Activated T-helper 1 cell treated with anti-CD3 and anti-CD28 coated beads, Interleukin-12 subunit alpha, Interleukin-12 subunit beta, Interleukin-2, Interleukin-4 antibody, amounts not matched to agents 30 ng/mL and 10 ng/mL and 1 ng/mL, durations not matched to agents 14 hours and 24 hours and 36 hours (primary cell): ENCODE measurements around the gene LHFPL3. TPM values are rescaled to one million over a fixed set of nuclear protein-coding genes. Genes with fewer than 3 reads are reported as not detected.
"Not testable (repeated sequence)": the region's sequence is repeated elsewhere in the genome, so short reads cannot be mapped to it uniquely, and the experiment has no call there.

Experiments used
- DNase-seq: peaks from one replicate; pipeline ENCODE4 v3.0.0; 2021; ENCODE audit warnings: low spot score
- H3K27ac Mint-ChIP-seq: one replicate; pipeline ENCODE4 v1.8.0; 2021; ENCODE audit warnings: mild to moderate bottlenecking, mixed read lengths
- H3K27me3 Mint-ChIP-seq: one replicate; pipeline ENCODE4 v1.8.0; 2022; ENCODE audit warnings: mild to moderate bottlenecking, moderate library complexity, mixed read lengths; ENCODE audit not compliant: insufficient read depth
- H3K36me3 Mint-ChIP-seq: one replicate; pipeline ENCODE4 v1.8.0; 2021; ENCODE audit warnings: low read depth, mixed read lengths
- H3K4me1 Mint-ChIP-seq: one replicate; pipeline ENCODE4 v1.8.0; 2021; ENCODE audit warnings: low read depth, mixed read lengths
- H3K4me3 Mint-ChIP-seq: one replicate; pipeline ENCODE4 v1.8.0; 2021; ENCODE audit warnings: mild to moderate bottlenecking, moderate library complexity, mixed read lengths
- H3K9me3 Mint-ChIP-seq: one replicate; pipeline ENCODE4 v1.8.0; 2021; ENCODE audit warnings: mixed read lengths
- intact Hi-C: fragments of 100-400 bp; cut with micrococcal nuclease; formaldehyde crosslinking; loops from one replicate; pipeline ENCODE4 v1.15.1; 2024
- total RNA-seq: library from RNA; stranded (reverse); gene quantifications from 2 replicates; pipeline ENCODE4 v1.2.3, GENCODE V29; 2022

Gene LHFPL3
- total RNA-seq = not detected in 2 replicates

DNA sequence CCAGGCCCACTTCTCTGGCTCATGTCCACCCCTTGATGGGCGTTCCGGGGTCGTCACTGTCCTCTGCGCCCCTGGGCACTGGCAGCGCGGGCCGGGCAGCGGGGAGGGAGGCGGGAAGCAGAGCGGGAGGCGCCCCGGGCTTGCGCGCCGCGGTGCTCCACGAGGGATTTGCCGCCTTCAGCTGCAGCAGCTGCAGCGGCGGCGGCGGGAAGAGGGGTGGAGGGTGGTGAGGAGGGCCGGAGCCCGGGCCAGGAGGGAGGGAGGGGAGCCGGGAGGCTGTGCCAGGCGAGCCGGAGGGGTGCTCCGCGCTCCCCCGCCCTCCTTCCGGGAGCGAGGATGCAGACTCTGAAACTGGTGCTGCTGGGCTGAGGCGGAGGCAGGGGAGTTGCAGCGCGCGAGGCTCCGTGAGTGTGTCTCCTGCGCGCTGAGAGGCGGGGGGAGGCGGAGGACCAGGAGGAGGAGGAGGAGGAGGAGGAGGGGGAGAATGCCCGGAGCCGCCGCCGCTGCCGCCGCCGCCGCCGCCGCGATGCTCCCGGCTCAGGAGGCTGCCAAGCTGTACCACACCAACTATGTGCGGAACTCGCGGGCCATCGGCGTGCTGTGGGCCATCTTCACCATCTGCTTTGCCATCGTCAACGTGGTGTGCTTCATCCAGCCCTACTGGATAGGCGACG is at the start of gene LHFPL3:
Gene LHFPL3 (plus strand): TSS at position 308 of the 674 bp plus-strand sequence.
- H3K4me1 Mint-ChIP-seq = peaks cover 8% of the 10 kb centered on the region
- intact Hi-C loops = no loop called here
- H3K4me3 Mint-ChIP-seq = peak within 1 kb of the TSS; percentile 49
- DNase-seq = no peak
- H3K27me3 Mint-ChIP-seq = peaks cover 42% of the 10 kb centered on the region
- no peak within 1 kb of the TSS for H3K27ac Mint-ChIP-seq
- H3K9me3 Mint-ChIP-seq = no peaks in the 10 kb centered on the region
- H3K36me3 Mint-ChIP-seq = no peaks in the 10 kb centered on the region

DNA sequence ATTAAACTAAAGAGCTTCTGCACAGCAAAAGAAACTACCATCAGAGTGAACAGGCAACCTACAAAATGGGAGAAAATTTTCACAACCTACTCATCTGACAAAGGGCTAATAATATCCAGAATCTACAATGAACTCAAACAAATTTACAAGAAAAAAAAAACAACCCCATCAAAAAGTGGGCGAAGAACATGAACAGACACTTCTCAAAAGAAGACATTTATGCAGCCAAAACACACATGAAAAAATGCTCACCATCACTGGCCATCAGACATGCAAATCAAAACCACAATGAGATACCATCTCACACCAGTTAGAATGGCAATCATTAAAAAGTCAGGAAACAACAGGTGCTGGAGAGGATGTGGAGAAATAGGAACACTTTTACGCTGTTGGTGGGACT is 46.7 kb upstream of the LHFPL3 start:
- intact Hi-C loops, H3K4me3 Mint-ChIP-seq: not testable (repeated sequence)

DNA sequence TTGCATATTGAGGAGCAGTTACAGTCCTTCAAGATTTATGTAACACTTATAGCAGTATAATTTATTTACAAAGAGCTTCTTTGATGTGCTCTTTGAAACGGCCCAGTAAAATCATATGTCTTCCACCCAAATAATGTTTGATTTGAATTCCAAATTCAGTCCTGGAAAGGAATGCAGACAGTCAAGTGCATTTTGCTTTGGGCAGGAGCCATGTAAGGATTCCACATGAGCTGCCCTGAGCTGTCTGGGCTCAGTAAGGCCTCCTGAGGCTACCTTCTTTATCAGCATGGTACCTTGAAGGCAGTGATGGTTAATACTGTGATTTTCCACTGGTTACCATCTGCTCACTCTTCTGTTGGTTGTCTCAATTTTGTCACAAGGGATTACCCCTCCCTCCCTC is 41.6 kb upstream of the LHFPL3 start:
- Mint-ChIP-seq H3K4me1 (no peaks in the 10 kb centered on the region), H3K27me3 (no peaks in the 10 kb centered on the region), H3K27ac (no peak overlapping the region), H3K36me3 (no peaks in the 10 kb centered on the region), H3K9me3 (no peaks in the 10 kb centered on the region), H3K4me3 (no peak overlapping the region)
- DNase-seq = no peak
- intact Hi-C loops = no loop called here

More for the DNA sequence above, 46.7 kb upstream of the LHFPL3 start:
- not testable (repeated sequence) for H3K4me1 Mint-ChIP-seq, H3K27ac Mint-ChIP-seq, H3K9me3 Mint-ChIP-seq, H3K27me3 Mint-ChIP-seq, H3K36me3 Mint-ChIP-seq, DNase-seq

DNA sequence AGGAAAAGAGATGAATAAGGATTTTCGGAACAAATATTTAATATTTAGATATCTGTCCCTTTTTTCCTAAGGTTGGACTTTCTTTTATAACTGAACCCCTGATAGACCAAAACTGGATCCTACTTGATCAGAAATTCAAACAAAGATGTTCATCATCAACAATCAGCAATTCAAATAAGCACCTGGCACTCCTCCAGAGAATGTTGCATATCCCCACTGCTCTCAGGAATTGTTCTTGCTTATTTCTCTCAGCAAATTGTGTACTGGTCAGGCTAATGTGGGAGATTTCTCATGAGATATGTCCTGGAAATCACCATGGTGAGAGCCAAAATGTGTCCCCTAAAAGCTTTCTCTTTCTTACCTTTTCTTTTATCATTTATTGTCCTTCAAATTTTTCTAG is 40.3 kb upstream of the LHFPL3 start:
- H3K4me3 Mint-ChIP-seq = no peak overlapping the region
- H3K4me1 Mint-ChIP-seq = no peaks in the 10 kb centered on the region
- no peak for DNase-seq
- intact Hi-C loops = no loop called here
- no peaks in the 10 kb centered on the region for H3K9me3 Mint-ChIP-seq
- no peak overlapping the region for H3K27ac Mint-ChIP-seq
- H3K27me3 Mint-ChIP-seq = no peaks in the 10 kb centered on the region
- no peaks in the 10 kb centered on the region for H3K36me3 Mint-ChIP-seq

DNA sequence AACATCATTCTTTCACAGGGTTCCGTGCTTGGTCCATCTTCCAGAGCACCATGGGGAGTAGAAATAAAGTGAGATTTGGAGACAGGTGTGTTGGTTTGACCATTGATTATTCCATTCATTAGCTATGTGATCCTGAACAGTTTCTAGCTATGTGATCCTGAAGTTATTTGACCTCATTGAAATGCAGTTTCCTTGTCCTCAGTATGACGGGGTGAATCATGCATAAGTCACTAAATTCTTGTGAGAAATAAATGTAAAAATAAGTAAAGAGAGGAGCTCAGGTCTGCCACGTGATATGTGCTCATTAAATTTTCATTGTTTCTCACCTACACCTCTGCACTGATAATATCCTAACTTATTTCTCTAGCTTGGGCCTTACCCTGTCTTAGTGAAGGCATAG is 34.1 kb upstream of the LHFPL3 start:
- no peak for DNase-seq
- intact Hi-C loops = no loop called here
- no peaks in the 10 kb centered on the region for H3K4me1 Mint-ChIP-seq
- H3K27ac Mint-ChIP-seq = no peak overlapping the region
- H3K27me3 Mint-ChIP-seq = no peaks in the 10 kb centered on the region
- no peaks in the 10 kb centered on the region for H3K9me3 Mint-ChIP-seq
- no peak overlapping the region for H3K4me3 Mint-ChIP-seq
- no peaks in the 10 kb centered on the region for H3K36me3 Mint-ChIP-seq

DNA sequence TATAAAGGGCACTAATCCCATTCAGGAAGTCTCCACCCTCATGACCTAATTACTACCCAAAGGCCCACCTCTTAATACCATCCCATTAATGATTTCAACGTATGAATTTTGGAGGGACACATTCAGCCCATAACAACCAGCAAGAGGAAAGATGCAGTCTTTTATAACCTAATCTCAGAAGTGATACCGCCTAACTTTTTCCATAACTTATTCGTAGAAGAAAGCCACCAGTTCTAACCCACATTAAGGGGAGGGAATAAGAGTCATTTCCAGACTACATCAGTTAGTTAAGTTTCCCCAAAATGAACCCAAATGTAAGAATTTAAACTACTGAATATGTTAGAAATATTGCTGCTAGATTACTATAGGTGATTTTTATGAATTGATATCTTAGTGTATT is 32.1 kb upstream of the LHFPL3 start:
- Mint-ChIP-seq H3K36me3 (no peaks in the 10 kb centered on the region), H3K9me3 (peaks cover 5% of the 10 kb centered on the region), H3K27ac (peak overlapping the region; percentile 48), H3K27me3 (peaks cover 1% of the 10 kb centered on the region), H3K4me1 (no peaks in the 10 kb centered on the region), H3K4me3 (no peak overlapping the region)
- no peak for DNase-seq
- intact Hi-C loops = no loop called here

DNA sequence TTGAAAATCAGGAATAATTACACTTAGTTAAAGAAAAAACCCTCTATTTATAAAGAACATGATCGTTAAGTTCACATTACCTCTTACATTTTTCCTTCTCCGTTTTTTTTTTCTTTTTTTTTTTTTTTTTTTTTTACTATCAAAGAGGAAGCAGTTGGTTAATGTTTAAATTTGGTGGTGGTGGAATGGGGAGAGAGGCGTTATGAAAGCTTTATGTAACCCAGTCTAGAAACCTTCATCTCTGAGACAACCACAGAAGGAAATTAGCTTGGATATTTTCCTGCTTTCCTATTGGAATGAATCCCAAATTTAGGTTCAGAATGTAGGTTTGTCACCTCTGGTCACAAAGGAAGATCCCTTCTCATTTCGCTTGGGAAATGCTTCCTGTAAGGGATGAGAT is 31.5 kb upstream of the LHFPL3 start:
- Mint-ChIP-seq H3K4me1 (no peaks in the 10 kb centered on the region), H3K9me3 (peaks cover 5% of the 10 kb centered on the region), H3K4me3 (no peak overlapping the region), H3K27me3 (peaks cover 1% of the 10 kb centered on the region), H3K36me3 (no peaks in the 10 kb centered on the region), H3K27ac (no peak overlapping the region)
- intact Hi-C loops = no loop called here
- no peak for DNase-seq

DNA sequence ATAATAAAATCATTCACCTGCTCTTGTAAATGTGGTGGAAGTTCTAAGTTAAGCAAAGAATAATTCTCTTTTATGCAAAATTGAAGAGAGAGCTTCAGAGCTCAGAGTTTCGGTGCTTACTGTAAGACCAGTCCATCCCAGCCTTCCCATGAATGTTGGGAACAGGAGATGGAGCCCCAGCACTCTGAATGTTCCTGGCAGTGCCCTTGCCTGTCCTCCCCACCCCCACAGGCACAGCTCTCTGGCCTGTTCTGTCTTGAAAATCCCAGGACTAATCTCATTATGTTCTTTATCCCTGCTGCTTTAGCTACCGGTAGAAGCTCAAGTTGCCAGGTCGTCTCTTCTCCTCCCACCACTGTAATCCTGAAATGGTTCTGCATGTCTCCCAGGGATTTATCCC is 29.1 kb upstream of the LHFPL3 start:
- DNase-seq = no peak
- H3K36me3 Mint-ChIP-seq = no peaks in the 10 kb centered on the region
- H3K4me1 Mint-ChIP-seq = no peaks in the 10 kb centered on the region
- no peak overlapping the region for H3K4me3 Mint-ChIP-seq
- intact Hi-C loops = no loop called here
- no peak overlapping the region for H3K27ac Mint-ChIP-seq
- peaks cover 5% of the 10 kb centered on the region for H3K9me3 Mint-ChIP-seq
- H3K27me3 Mint-ChIP-seq = peaks cover 1% of the 10 kb centered on the region

DNA sequence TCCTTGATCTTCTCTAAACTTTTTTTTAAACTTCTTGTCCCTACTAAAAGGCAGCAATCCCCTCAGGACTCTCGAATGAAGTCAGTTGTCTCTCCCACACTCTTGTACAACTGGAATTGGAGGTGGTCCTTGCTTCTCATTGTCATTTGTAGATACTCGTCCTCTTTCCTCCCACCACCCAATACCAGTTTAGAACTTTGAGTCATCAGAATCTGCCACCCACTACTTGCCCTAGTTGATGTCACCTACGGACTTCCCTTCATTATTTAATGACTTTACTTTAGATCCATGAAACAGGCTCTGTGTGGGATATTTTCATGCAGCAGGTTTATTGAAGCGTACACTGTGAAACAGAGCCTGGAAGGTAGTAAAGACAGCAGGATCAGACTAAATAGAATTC is 28.6 kb upstream of the LHFPL3 start:
- Mint-ChIP-seq H3K4me3 (no peak overlapping the region), H3K27me3 (peaks cover 1% of the 10 kb centered on the region), H3K4me1 (no peaks in the 10 kb centered on the region), H3K9me3 (peaks cover 5% of the 10 kb centered on the region), H3K36me3 (no peaks in the 10 kb centered on the region), H3K27ac (no peak overlapping the region)
- intact Hi-C loops = no loop called here
- no peak for DNase-seq

DNA sequence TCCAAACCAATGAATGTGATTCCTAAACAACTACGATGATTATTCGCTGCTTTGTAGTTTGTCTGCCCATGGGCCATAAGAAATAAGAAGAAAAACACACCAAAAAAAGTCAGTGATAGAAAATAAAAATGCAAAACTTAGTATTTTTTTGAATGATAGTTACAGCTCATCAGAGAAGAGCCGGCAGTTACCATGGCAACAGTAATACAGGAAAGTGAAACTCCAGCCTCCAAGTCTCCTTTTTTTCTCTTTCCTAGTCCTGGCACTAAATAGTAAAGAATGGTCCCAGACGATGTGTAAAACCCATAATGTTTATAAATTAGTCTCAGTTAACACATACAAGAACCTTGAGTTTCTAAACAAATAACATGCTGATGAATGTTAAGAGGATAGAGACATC is 21.6 kb upstream of the LHFPL3 start:
- Mint-ChIP-seq H3K27ac (no peak overlapping the region), H3K9me3 (no peaks in the 10 kb centered on the region), H3K36me3 (no peaks in the 10 kb centered on the region), H3K4me1 (no peaks in the 10 kb centered on the region), H3K4me3 (no peak overlapping the region), H3K27me3 (peaks cover 2% of the 10 kb centered on the region)
- no peak for DNase-seq
- intact Hi-C loops = no loop called here

DNA sequence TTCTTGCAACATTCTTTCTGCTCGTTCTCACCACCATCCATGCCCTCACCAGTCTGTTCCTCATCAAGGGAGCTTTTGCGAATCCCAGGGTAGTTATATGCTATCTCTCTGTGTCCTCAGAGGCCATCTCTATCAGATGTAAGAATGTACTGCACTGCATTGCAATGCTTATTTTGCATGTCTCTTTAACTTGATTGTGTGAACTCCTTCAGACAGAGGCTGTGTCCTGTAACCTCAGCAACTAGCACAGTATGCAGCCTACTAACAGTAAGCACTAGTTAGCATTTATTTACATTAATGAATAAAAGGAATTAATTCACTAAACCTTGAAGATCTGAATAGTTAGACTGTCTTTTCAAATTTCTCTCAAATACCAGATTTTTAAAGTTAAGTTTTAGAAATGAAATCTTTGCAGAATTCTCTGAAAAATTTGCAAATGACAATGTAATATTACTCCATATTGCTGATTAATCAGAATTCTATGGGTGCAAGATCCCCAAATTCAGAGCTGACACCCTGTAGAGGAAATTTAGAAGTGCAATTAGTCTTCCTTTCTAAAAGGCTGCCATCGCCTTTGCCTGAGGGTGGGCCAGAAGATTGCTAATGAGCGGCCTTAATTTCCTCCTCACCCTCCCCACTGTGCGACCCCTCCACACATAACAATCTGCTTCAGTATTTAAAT is 10.3 kb upstream of the LHFPL3 start:
- Mint-ChIP-seq H3K9me3 (peaks cover 13% of the 10 kb centered on the region), H3K27ac (no peak overlapping the region), H3K36me3 (no peaks in the 10 kb centered on the region), H3K27me3 (peaks cover 3% of the 10 kb centered on the region), H3K4me1 (no peaks in the 10 kb centered on the region), H3K4me3 (no peak overlapping the region)
- intact Hi-C loops = no loop called here
- DNase-seq = no peak

DNA sequence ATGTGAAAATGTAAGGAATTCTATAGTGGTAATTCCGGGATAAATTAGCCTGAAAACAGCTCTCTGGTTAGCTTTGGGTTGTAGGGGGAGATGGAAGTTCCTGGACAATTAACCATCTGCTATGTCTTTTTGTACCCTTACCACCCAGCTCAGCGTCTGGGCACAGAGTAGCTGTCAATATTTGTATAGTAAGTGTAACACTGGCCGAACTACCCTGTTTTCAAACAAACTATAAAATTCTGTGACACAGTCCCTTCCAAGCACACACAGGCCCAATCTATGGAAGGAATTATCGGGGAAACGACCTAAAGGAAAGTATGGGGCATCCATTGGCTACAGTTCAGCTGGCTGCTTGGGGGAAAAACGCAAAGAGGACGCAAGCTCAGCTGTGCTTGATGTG is 869 bp upstream of the LHFPL3 start:
- H3K4me1 Mint-ChIP-seq = peaks cover 8% of the 10 kb centered on the region
- no peak overlapping the region for H3K27ac Mint-ChIP-seq
- no peak for DNase-seq
- intact Hi-C loops = no loop called here
- no peaks in the 10 kb centered on the region for H3K36me3 Mint-ChIP-seq
- no peaks in the 10 kb centered on the region for H3K9me3 Mint-ChIP-seq
- peaks cover 40% of the 10 kb centered on the region for H3K27me3 Mint-ChIP-seq
- peak overlapping the region; percentile 27 for H3K4me3 Mint-ChIP-seq

DNA sequence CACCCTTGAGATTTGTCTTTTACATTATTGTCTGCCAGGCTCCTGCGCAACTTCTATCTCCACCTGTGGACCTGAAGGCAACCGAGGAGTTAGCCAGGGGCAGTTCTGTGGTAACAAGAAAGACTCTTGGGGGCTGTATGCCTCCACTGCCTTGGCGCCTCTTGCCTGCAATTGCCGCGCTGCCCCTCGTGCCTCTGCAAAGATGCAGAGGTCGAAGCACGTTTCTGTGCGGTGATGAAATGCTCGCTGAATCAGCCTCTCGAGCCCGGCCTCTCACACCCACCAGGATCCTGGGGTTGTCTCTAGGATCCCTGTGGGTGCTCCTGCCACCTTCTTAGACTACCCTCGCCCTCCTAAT is 486 bp upstream of the LHFPL3 start:
- peaks cover 8% of the 10 kb centered on the region for H3K4me1 Mint-ChIP-seq
- H3K27me3 Mint-ChIP-seq = peaks cover 39% of the 10 kb centered on the region
- DNase-seq = no peak
- H3K36me3 Mint-ChIP-seq = no peaks in the 10 kb centered on the region
- no peak overlapping the region for H3K4me3 Mint-ChIP-seq
- intact Hi-C loops = no loop called here
- no peaks in the 10 kb centered on the region for H3K9me3 Mint-ChIP-seq
- H3K27ac Mint-ChIP-seq = no peak overlapping the region
